Lower leg skin (tissue), 4 donors: ENCODE results near the gene TBRG4. TPM values are rescaled to one million over a fixed set of nuclear protein-coding genes. Genes with fewer than 3 reads are reported as not detected.

Source experiments
- DNase-seq, 2 donors: peaks; one replicate each; pipeline ENCODE4 v3.0.0-alpha.2; 2019; ENCODE audit warnings: low spot score in 2 of 2
- H3K4me3 ChIP-seq: fragments of 200-600 bp; sonication (generic); 2 replicates; pipeline ENCODE4 v1.5.1; 2017; ENCODE audit warnings: mild to moderate bottlenecking, low read depth; ENCODE audit not compliant: poor library complexity, severe bottlenecking
- CTCF ChIP-seq, 3 donors: fragments of 450-650 bp; IDR thresholded peaks; one replicate each; pipeline ENCODE4 v1.5.1; 2016; ENCODE audit warnings: antibody characterized with exemption in 3 of 3, mild to moderate bottlenecking in 3 of 3, moderate library complexity in 2 of 3
- POLR2A ChIP-seq, 2 donors: fragments of 450-650 bp; IDR thresholded peaks; one replicate each; pipeline ENCODE4 v1.6.1; 2016 to 2017; ENCODE audit warnings: antibody characterized with exemption in 2 of 2, mild to moderate bottlenecking in 1 of 2, moderate library complexity in 1 of 2
- WGBS, 2 donors: methylation state at CpG; one replicate each; pipeline ENCODE4 v1.1.5; 2018; 5-methylcytosine and 5-hydroxymethylcytosine counted together
- intact Hi-C: fragments of 100-400 bp; cut with DNase I; formaldehyde crosslinking; loops from one replicate; pipeline ENCODE4 v1.15.0; 2023; ENCODE audit warnings: low total_unique reads
- total RNA-seq, 4 donors: library from RNA; depleted of rRNA; stranded (reverse); fragments of >200 nt; gene quantifications; one replicate each; pipeline ENCODE4 v1.1.0, GENCODE V29; 2016

The TBRG4 gene
- total RNA-seq, 4 donors from 2014 or later, result 46.0 to 62.3 (median 58.1) TPM

- DNase-seq, result no peak
- TF ChIP-seq CTCF (IDR thresholded peaks at IDR 0.05) (no peak), POLR2A (IDR thresholded peaks at IDR 0.05) (no peak)
- no peak overlapping the region for H3K4me3 ChIP-seq
- intact Hi-C loops, result loop anchor here (10.0 kb wide), 1 partner anchor 277 kb away; no protein-coding TSS in a partner anchor
- 53 to 54% methylated on average over 4 of the region's 4 CpGs for WGBS, 2 donors
These were observed 20.4 kb upstream of the TBRG4 start for GRCh38 chr7:45131891-45132290.

- no peak overlapping the region for H3K4me3 ChIP-seq
- intact Hi-C loops, result loop anchor here (10.0 kb wide), 1 partner anchor 276 kb away; no protein-coding TSS in a partner anchor
- no peak for TF ChIP-seq CTCF (IDR thresholded peaks at IDR 0.05)
- no peak for TF ChIP-seq POLR2A (IDR thresholded peaks at IDR 0.05)
- 65 to 70% methylated on average over 9 of the region's 9 CpGs for WGBS, 2 donors
- no peak for DNase-seq
These were observed 19.4 kb upstream of the TBRG4 start for GRCh38 chr7:45130910-45131309.

- intact Hi-C loops, result loop anchor here (10.0 kb wide), 1 partner anchor 275 kb away; no protein-coding TSS in a partner anchor
- TF ChIP-seq CTCF (IDR thresholded peaks at IDR 0.05), result no peak
- no peak for TF ChIP-seq POLR2A (IDR thresholded peaks at IDR 0.05)
- 69 to 70% methylated on average over 12 of the region's 12 CpGs for WGBS, 2 donors
These were observed 18.4 kb upstream of the TBRG4 start for GRCh38 chr7:45129906-45130305.

GRCh38 chr7:45129181-45129800 lies 17.8 kb upstream of the TBRG4 start:
- TF ChIP-seq POLR2A (IDR thresholded peaks at IDR 0.05), result no peak
- TF ChIP-seq CTCF (IDR thresholded peaks at IDR 0.05), result no peak
- DNase-seq, result no peak
- H3K4me3 ChIP-seq, result no peak overlapping the region
- WGBS, 2 donors, result 70 to 81% methylated on average over 15 of the region's 15 CpGs
- intact Hi-C loops, result no loop called here

More at GRCh38 chr7:45129906-45130305, 18.4 kb upstream of the TBRG4 start:
- no peak overlapping the region for H3K4me3 ChIP-seq
- DNase-seq, result no peak

GRCh38 chr7:45126920-45127319 lies 15.4 kb upstream of the TBRG4 start:
- 78 to 79% methylated on average over 6 of the region's 6 CpGs for WGBS, 2 donors
- DNase-seq, result no peak
- TF ChIP-seq CTCF (IDR thresholded peaks at IDR 0.05), result no peak
- no peak overlapping the region for H3K4me3 ChIP-seq
- intact Hi-C loops, result no loop called here

GRCh38 chr7:45126201-45126600 lies 14.7 kb upstream of the TBRG4 start:
- DNase-seq, result no peak
- TF ChIP-seq CTCF (IDR thresholded peaks at IDR 0.05), result no peak
- no peak for TF ChIP-seq POLR2A (IDR thresholded peaks at IDR 0.05)
- WGBS, 2 donors, result 76 to 91% methylated on average over 6 of the region's 6 CpGs
- intact Hi-C loops, result no loop called here
- no peak overlapping the region for H3K4me3 ChIP-seq
